Measurements from ENCODE around the gene LTBP3. TPM values are rescaled to one million over a fixed set of nuclear protein-coding genes. Genes with fewer than 3 reads are reported as not detected.
A peak's percentile ranks its signal among the peaks of the same experiment; 100 is the strongest.

The LTBP3 gene
- total and polyA plus RNA-seq, 8 donors, result 70.8 to 322 (median 239) TPM

DNA sequence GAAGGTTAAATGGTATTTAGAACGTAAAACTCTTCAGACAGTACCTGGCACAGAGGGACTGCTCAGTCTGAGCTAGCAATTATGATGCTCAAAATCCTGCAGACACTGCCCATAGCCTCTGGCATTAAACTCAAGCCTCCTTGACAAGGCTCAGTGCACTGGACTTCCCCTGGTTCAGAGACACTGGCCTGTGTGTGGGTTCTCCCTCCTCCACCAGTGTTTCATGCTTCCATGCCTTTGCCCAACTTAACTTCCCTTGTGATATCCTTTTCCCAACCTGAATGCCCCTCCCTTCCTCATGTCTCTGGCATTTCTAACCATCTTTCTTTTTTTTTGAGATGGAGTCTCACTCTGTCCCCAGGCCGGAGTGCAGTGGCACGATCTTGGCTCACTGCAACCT is 9.1 kb downstream of the LTBP3 start:
- no peak overlapping the region for H3K27ac ChIP-seq
- TF ChIP-seq, protein P1, sequence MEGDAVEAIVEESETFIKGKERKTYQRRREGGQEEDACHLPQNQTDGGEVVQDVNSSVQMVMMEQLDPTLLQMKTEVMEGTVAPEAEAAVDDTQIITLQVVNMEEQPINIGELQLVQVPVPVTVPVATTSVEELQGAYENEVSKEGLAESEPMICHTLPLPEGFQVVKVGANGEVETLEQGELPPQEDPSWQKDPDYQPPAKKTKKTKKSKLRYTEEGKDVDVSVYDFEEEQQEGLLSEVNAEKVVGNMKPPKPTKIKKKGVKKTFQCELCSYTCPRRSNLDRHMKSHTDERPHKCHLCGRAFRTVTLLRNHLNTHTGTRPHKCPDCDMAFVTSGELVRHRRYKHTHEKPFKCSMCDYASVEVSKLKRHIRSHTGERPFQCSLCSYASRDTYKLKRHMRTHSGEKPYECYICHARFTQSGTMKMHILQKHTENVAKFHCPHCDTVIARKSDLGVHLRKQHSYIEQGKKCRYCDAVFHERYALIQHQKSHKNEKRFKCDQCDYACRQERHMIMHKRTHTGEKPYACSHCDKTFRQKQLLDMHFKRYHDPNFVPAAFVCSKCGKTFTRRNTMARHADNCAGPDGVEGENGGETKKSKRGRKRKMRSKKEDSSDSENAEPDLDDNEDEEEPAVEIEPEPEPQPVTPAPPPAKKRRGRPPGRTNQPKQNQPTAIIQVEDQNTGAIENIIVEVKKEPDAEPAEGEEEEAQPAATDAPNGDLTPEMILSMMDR (IDR thresholded peaks at IDR 0.05), result no peak
- H3K4me1 ChIP-seq, result peaks cover 0 to 47% of the 10 kb centered on the region in 2 donors
- intact Hi-C loops (cut with DNase I), result loop anchor here in 1 of 2 donors (10.0 kb wide), 1 partner anchor 46 kb away; the partner anchor contains the start of gene KCNK7
- no peaks in the 10 kb centered on the region for H3K27me3 ChIP-seq
- no peak overlapping the region for H3K4me3 ChIP-seq
- no peaks in the 10 kb centered on the region for H3K9me3 ChIP-seq
- DNase-seq (no peak), ATAC-seq (no peak)
- no peaks in the 10 kb centered on the region for H3K36me3 ChIP-seq

GRCh38 chr11:65548395-65548794 is 9.8 kb downstream of the LTBP3 start:
- intact Hi-C loops (cut with DNase I), result loop anchor here in 1 of 2 donors (10.0 kb wide), 1 partner anchor 46 kb away; the partner anchor contains the start of gene KCNK7
- Histone ChIP-seq H3K27me3 (no peaks in the 10 kb centered on the region), H3K27ac (no peak overlapping the region), H3K4me3 (no peak overlapping the region), H3K9me3 (no peaks in the 10 kb centered on the region), H3K4me1 (peaks cover 0 to 40% of the 10 kb centered on the region in 2 donors), H3K36me3 (no peaks in the 10 kb centered on the region)
- DNase-seq (no peak), ATAC-seq (no peak)
- TF ChIP-seq, protein P1 (IDR thresholded peaks at IDR 0.05), result no peak

DNA sequence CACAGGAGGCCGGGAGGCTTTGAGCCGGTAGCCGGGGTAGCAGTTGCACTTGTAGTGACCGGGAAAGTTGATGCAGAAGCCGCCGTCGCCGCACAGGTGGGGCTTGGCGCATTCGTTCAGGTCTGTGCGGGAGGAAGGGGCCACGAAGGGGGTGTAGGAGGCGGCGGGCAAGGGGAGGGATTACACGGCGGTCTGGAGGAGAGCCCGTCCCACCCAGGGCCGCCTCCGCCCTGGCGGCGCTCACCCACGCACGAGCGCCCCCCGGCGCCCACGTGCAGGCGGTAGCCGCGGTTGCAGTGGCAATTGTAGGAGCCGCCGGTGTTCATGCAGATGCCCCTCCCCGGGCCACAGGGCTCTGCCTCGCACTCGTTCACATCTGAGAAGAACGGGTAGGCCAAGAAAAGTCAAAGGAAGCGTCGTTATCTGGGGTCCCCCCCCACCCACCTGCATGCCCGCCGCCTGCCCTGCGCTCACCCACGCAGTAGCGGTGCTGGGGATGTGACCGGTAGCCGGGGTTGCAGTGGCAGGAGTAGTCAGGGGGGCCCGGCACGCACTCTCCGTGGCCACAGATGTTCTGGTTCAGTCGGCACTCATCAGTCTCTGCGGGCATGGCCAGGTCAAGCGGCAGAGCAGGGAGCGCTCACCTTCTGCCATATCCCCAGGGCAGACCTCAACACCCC is 10.6 kb downstream of the LTBP3 start:
- Histone ChIP-seq H3K9me3 (no peaks in the 10 kb centered on the region), H3K4me3 (no peak overlapping the region), H3K27ac (no peak overlapping the region), H3K4me1 (peaks cover 0 to 32% of the 10 kb centered on the region in 2 donors), H3K36me3 (no peaks in the 10 kb centered on the region), H3K27me3 (no peaks in the 10 kb centered on the region)
- TF ChIP-seq, protein P1 (IDR thresholded peaks at IDR 0.05), result no peak
- DNase-seq (no peak), ATAC-seq (no peak)
- intact Hi-C loops (cut with DNase I), result loop anchor here in 1 of 2 donors (10.0 kb wide), 1 partner anchor 47 kb away; the partner anchor contains the start of gene KCNK7

- no peaks in the 10 kb centered on the region for H3K9me3 ChIP-seq
- H3K4me3 ChIP-seq, result peak overlapping the region; percentile 25 to 53
- no peaks in the 10 kb centered on the region for H3K27me3 ChIP-seq
- intact Hi-C loops (cut with DNase I), result loop anchor here in 1 of 2 donors (10.0 kb wide), 1 partner anchor 48 kb away; the partner anchor contains the start of gene KCNK7
- ATAC-seq (peak; percentile 93), DNase-seq (peak in 3 of 4 donors; percentile 74 to 100 (median 95))
- H3K4me1 ChIP-seq, result peaks cover 8 to 27% of the 10 kb centered on the region in 2 donors
- no peaks in the 10 kb centered on the region for H3K36me3 ChIP-seq
- peak overlapping the region; percentile 48 to 61 for H3K27ac ChIP-seq
- TF ChIP-seq, protein P1 (IDR thresholded peaks at IDR 0.05), result no peak
Measured at GRCh38 chr11:65546217-65546958, 11.8 kb downstream of the LTBP3 start.

DNA sequence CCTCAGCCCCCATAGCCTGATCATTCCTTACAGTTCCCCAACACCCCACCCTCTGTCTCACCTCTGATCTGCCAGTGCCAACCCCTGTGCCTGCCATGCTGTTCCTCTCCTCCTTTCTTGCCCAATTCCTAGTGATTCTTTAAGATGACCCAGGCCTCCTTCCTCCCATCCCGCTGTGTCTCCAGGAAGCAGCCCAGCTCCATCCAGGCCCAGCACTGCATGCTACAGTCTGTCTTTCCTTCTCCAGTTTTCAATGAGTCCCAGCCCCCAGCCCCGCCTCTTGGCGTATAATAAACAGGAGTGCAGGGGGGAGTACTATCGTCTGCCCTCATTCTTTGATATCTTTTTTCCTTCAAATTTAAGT is 12.3 kb downstream of the LTBP3 start:
- DNase-seq (no peak), ATAC-seq (no peak)
- Histone ChIP-seq H3K9me3 (no peaks in the 10 kb centered on the region), H3K36me3 (no peaks in the 10 kb centered on the region), H3K27ac (peak overlapping the region; percentile 48 to 61), H3K4me3 (peak overlapping the region in 1 of 2 donors; percentile 53), H3K27me3 (no peaks in the 10 kb centered on the region), H3K4me1 (peaks cover 13 to 30% of the 10 kb centered on the region in 2 donors)
- intact Hi-C loops (cut with DNase I), result loop anchor here in 1 of 2 donors (10.0 kb wide), 1 partner anchor 49 kb away; the partner anchor contains the start of gene KCNK7
- TF ChIP-seq, protein P1 (IDR thresholded peaks at IDR 0.05), result no peak

Measured in left lung (tissue), 10 donors.